ENCODE data around the gene TMPRSS13. TPM values are rescaled to one million over a fixed set of nuclear protein-coding genes. Genes with fewer than 3 reads are reported as not detected.

Gene TMPRSS13
- total and polyA plus RNA-seq, 2 of the 13 experiments (the other 11 are each of a cell fraction or from before 2014, with no cell fraction given) = not detected

DNA sequence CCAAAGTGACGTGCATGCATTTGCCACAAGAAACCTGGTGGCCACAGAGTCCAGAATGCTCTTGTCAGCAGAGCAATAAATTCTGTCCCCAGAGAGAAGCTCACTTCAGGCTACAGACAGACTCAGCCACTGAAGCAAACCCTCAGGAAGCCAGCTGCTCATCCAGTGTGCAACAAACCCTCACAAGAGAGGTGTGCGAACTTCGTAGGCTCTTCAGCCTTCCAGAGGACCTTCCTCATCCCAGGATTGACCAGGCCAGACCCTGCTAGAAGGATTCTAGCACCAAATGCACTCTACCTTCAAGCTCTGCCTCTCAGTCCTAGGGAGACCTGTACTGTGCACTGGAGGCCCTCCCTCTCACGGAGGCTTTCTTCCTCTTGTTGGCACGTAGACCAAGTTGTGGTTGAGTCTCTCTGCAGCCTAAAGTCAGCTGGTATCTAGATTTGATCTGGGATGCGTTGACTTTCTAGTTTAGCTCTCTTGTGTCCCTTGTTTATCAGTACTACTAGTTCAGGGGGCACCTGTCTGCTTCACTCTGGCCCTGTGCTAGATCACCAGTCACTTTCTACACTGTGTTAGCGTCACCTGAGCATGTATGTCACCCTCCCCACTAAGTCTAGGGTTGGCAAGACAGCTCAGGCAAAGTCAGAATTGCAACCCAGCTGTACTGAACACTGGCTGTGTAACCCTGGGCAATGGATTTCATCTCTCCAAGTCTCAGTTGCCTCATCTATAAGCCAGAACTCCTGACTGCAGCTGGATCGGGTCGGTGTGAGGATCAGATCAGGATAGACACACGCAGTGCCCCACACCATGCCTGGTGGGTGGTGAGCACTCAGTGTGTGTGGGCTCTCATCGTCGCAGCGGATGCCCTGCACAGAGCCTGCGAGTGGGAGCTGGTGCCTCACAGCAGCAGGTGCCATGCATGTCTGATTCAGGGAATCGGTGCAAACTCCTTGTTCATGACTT lies 22.1 kb upstream of the TMPRSS13 start:
- TF ChIP-seq EHMT2 (IDR thresholded peaks at IDR 0.05; ENCODE audit: borderline replicate concordance, low read depth, low read length) = no peak
- TF ChIP-seq ZNF619 (CRISPR knock-in tag; IDR thresholded peaks at IDR 0.05) = no peak
- no peaks in the 10 kb centered on the region for H3K9me3 ChIP-seq (ENCODE audit: low read length)
- H3K4me3 ChIP-seq (replicated peaks in 1 of 3; ENCODE audit: insufficient read depth in 1 of 3, low read depth in 2 of 3, low read length in 3 of 3) = no peak overlapping the region
- H2AFZ ChIP-seq (ENCODE audit: low read length) = no peak overlapping the region
- CTCF ChIA-PET (ENCODE audit: low intra/inter-chr PET ratio, low total read pairs) = no interaction called here
- WGBS (ENCODE audit: low lambda C conversion rate) = 19% methylated on average over 9 of the region's 15 CpGs
- in situ Hi-C loops (cut with HindIII; ENCODE audit: extremely low pct_ligation_motif_present, low pct_unique_long_range_greater_than_20kb) = no loop called here
- H3K79me2 ChIP-seq (ENCODE audit: insufficient read depth, low read length) = no peaks in the 10 kb centered on the region
- H3K4me2 ChIP-seq (ENCODE audit: low read depth, low read length) = no peak overlapping the region
- H4K20me1 ChIP-seq (ENCODE audit: insufficient read depth, low read length) = no peaks in the 10 kb centered on the region
- POLR2A ChIA-PET = no interaction called here
- ATAC-seq (no peak), FAIRE-seq (no peak), DNase-seq (ENCODE audit: low spot score) (no peak)
- intact Hi-C loops (cut with micrococcal nuclease; ENCODE audit: unreplicated experiment) = no loop called here
- no TSS peak for BruUV-seq (replicated peaks)
- 0 out of 2 replicates have a peak, but pooled peaks cover 6% of the 10 kb centered on the region for H3K4me1 ChIP-seq (ENCODE audit: insufficient read depth, low read length)
- H3K36me3 ChIP-seq (replicated peaks in 1 of 2; ENCODE audit: control insufficient read depth in 1 of 2, insufficient read depth in 2 of 2, low read length in 2 of 2) = no peaks in the 10 kb centered on the region
- no peak overlapping the region for H3K9ac ChIP-seq (ENCODE audit: insufficient read depth, low read depth, low read length)
- no peak overlapping the region for H3K27ac ChIP-seq (ENCODE audit: extremely low read length, insufficient read depth, low read length)
- H3K27me3 ChIP-seq (ENCODE audit: control insufficient read depth in 1 of 2, insufficient read depth in 2 of 2, low read length in 2 of 2) = peaks cover 3 to 19% of the 10 kb centered on the region in 2 experiments; a peak in 2 of 5 replicates

- POLR2A ChIA-PET = no interaction called here
Measured at GRCh38 chr11:117950301-117950700, 21.1 kb upstream of the TMPRSS13 start.

More at GRCh38 chr11:117950301-117950700, 21.1 kb upstream of the TMPRSS13 start:
- 0 out of 2 replicates have a peak, but pooled peaks cover 6% of the 10 kb centered on the region for H3K4me1 ChIP-seq (ENCODE audit: insufficient read depth, low read length)
- no peaks in the 10 kb centered on the region for H4K20me1 ChIP-seq (ENCODE audit: insufficient read depth, low read length)
- TF ChIP-seq, protein P1, sequence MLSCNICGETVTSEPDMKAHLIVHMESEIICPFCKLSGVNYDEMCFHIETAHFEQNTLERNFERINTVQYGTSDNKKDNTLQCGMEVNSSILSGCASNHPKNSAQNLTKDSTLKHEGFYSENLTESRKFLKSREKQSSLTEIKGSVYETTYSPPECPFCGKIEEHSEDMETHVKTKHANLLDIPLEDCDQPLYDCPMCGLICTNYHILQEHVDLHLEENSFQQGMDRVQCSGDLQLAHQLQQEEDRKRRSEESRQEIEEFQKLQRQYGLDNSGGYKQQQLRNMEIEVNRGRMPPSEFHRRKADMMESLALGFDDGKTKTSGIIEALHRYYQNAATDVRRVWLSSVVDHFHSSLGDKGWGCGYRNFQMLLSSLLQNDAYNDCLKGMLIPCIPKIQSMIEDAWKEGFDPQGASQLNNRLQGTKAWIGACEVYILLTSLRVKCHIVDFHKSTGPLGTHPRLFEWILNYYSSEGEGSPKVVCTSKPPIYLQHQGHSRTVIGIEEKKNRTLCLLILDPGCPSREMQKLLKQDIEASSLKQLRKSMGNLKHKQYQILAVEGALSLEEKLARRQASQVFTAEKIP (CRISPR knock-in tag; IDR thresholded peaks at IDR 0.05; ENCODE audit: borderline replicate concordance) = no peak
- no peak for TF ChIP-seq ZNF256 (CRISPR knock-in tag; conservative IDR thresholded peaks at IDR 0.05)
- TF ChIP-seq NR2C2 (CRISPR knock-in tag; IDR thresholded peaks at IDR 0.05; ENCODE audit: borderline replicate concordance) = no peak
- no peak for TF ChIP-seq NFIB (CRISPR knock-in tag; IDR thresholded peaks at IDR 0.05; ENCODE audit: borderline replicate concordance)
- no peak for TF ChIP-seq ZNF570 (CRISPR knock-in tag; IDR thresholded peaks at IDR 0.05; ENCODE audit: borderline replicate concordance)
- no peak for TF ChIP-seq PITX1 (CRISPR knock-in tag; IDR thresholded peaks at IDR 0.05)
- TF ChIP-seq NR2F2 (IDR thresholded peaks at IDR 0.05; ENCODE audit: borderline replicate concordance, low read depth) = no peak
- TF ChIP-seq ZBTB8A (CRISPR knock-in tag; IDR thresholded peaks at IDR 0.05; ENCODE audit: borderline replicate concordance, low read depth) = no peak
- CTCF ChIA-PET (ENCODE audit: low intra/inter-chr PET ratio, low total read pairs) = no interaction called here
- H3K36me3 ChIP-seq (replicated peaks in 1 of 2; ENCODE audit: control insufficient read depth in 1 of 2, insufficient read depth in 2 of 2, low read length in 2 of 2) = no peaks in the 10 kb centered on the region
- no peak overlapping the region for H3K4me3 ChIP-seq (replicated peaks in 1 of 3; ENCODE audit: insufficient read depth in 1 of 3, low read depth in 2 of 3, low read length in 3 of 3)
- DNase-seq (ENCODE audit: low spot score) = no peak
- no peak overlapping the region for H2AFZ ChIP-seq (ENCODE audit: low read length)
- H3K9ac ChIP-seq (ENCODE audit: insufficient read depth, low read depth, low read length) = no peak overlapping the region
- H3K79me2 ChIP-seq (ENCODE audit: insufficient read depth, low read length) = no peaks in the 10 kb centered on the region
- in situ Hi-C loops (cut with HindIII; ENCODE audit: extremely low pct_ligation_motif_present, low pct_unique_long_range_greater_than_20kb) (no loop called here), intact Hi-C loops (cut with micrococcal nuclease; ENCODE audit: unreplicated experiment) (no loop called here)
- BruUV-seq (replicated peaks) = no TSS peak
- no peak overlapping the region for H3K4me2 ChIP-seq (ENCODE audit: low read depth, low read length)
- H3K9me3 ChIP-seq (ENCODE audit: low read length) = no peaks in the 10 kb centered on the region
- no peak overlapping the region for H3K27ac ChIP-seq (ENCODE audit: extremely low read length, insufficient read depth, low read length)
- no peak for ATAC-seq
- H3K27me3 ChIP-seq (ENCODE audit: control insufficient read depth in 1 of 2, insufficient read depth in 2 of 2, low read length in 2 of 2) = peaks cover 3 to 19% of the 10 kb centered on the region in 2 experiments; a peak in 2 of 5 replicates
- 9% methylated on average over 5 of the region's 5 CpGs for WGBS (ENCODE audit: low lambda C conversion rate)
- no peak for FAIRE-seq

All from HepG2 (cell line).